T follicular helper cell (primary cell): ENCODE data around the gene HBEGF.

Experiments
- DNase-seq: peaks from one replicate; pipeline ENCODE4 v3.0.0-alpha.2; 2020; ENCODE audit warnings: low read depth

The HBEGF gene

DNA sequence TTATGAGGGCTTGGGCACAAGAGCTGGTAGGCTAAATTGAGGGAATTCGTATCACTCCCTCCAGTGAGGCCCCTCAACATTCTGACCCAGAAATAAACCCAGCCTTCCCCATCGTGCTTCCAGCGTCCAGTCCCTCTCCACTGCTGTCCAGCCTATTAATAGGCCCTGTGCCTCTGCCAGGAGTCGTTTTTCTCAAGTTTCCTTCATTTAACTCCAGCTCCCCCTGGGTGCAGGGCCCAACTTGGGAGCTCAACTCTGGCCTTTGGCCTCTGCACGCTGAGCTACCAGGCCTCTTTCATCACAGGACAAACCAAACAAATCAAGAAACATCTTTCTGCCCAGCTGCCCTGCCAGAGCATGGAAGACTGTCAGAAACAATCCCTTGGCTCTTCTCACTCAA, 10.0 kb downstream of the HBEGF start:
- DNase-seq, result no peak

GRCh38 chr5:140331638-140332037, 14.8 kb downstream of the HBEGF start:
- no peak for DNase-seq

DNA sequence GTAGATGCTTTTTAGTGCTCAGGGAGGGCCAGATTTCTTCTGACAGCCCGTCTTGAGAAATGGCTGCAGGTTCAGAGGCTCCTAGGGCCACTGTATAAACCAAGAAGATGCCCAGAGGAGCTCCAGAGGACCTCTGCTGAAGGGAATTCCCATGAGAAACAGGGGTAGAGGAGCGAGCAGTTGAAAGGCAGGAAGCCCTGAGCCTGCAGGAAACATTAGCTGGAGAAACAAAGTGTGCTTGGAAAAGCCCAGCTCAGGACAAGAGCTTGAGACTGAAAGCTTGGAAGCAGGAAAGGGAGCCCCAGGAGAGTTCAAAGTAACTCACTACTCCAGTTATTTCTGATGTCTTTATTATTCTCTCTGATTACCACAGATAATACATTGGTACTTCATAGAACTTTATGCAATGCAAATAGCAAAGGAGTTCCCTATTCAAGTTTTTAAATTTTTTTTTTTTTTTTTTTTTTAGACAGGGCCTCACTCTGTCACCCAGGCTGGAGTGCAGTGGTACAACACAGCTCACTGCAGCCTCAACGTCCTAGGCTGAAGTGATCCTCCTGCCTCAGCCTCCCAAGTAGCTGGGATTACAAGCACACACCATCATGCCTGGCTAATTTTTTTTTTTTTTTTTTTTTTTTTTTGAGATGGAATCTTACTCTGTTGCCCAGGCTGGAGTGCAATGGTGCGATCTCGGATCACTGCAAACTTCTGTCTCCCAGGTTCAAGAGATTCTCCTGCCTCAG, 16.5 kb downstream of the HBEGF start:
- DNase-seq, result no peak

GRCh38 chr5:140328036-140328764, 18.2 kb downstream of the HBEGF start:
- DNase-seq, result no peak

DNA sequence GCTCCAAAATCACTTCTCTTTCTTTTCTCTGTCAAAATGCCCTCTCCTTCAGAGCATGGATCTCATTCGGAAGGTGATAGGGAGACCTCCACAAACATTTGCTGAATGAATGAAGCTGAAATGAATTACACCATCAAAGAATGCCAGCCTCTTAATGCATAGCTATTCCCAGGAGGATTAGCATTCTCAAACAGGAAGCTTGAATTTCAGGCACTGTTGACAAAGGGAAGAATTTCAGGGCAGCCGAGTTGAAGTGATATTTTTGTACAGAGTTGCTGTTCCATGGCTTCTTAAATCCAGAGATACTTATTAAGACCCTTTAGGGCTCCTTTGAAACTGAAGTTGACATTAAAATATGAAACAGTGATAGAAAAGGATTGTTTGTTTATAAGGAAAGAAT, 18.8 kb downstream of the HBEGF start:
- DNase-seq, result no peak

DNA sequence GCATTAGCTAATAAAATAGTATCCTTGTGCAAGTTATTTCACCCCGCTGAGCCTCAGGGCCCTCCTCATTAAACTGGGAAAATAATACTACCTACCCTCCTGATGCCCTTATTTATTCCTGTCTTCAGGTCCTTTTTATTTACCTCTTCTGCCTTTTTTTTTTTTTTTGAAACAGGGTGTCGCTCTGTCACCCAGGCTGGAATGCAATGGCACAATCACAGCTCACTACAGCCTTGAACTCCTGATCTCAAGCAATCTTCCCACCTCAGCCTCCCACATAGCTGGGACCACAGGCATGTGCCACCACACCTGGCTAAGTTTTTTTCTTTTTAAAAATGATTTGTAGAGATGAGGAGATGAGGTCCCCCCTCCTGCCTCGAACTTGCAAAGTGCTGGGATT, 20.9 kb downstream of the HBEGF start:
- DNase-seq, result no peak

- DNase-seq, result no peak
Observed at GRCh38 chr5:140324617-140325241, 21.7 kb downstream of the HBEGF start.

- no peak for DNase-seq
Observed at GRCh38 chr5:140324041-140324600, 22.3 kb downstream of the HBEGF start.

GRCh38 chr5:140322751-140323731, 23.4 kb downstream of the HBEGF start:
- DNase-seq, result no peak

DNA sequence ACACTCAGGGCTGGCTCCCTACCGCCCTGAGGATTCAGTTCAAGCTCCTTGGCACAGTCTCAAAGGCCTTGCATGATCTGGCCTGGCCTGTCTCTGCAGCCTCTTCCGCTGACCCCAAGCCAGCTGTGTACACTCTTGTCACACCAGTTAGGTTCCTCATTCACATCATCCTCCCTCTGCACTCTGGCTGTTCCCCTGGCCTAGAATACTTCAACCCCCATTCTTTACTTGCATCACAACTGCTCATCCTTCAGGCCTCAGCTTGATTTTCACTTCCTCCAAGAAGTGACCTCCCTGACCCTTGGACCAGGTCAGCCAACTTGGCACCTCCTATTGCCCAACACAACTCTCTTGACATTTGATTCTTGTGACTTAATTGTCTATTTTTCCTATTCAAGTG, 24.6 kb downstream of the HBEGF start:
- no peak for DNase-seq

DNA sequence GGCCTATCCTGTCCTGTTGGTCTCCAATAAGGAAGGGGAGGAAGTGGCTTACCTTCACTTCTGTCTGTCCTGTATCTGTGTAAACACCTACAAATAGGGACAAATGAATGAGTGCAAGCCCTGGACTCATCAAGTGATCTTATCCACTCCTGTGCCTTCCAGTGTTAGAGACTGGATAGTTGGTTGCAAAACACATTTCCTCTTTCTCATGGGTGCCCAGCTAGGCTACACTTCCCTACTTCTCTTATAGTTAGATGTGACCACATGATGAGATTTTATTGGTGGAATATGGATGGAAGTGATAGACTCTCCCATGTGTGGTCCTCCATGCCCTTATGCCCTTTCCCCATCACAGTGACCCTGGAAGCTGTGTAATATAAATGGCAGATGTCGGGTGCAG, 26.6 kb downstream of the HBEGF start:
- no peak for DNase-seq

GRCh38 chr5:140318792-140319191, 27.6 kb downstream of the HBEGF start:
- DNase-seq, result no peak

- DNase-seq, result no peak
Observed at GRCh38 chr5:140317859-140318258, 28.5 kb downstream of the HBEGF start.

- no peak for DNase-seq
Observed at GRCh38 chr5:140312791-140313189, 33.6 kb downstream of the HBEGF start.

DNA sequence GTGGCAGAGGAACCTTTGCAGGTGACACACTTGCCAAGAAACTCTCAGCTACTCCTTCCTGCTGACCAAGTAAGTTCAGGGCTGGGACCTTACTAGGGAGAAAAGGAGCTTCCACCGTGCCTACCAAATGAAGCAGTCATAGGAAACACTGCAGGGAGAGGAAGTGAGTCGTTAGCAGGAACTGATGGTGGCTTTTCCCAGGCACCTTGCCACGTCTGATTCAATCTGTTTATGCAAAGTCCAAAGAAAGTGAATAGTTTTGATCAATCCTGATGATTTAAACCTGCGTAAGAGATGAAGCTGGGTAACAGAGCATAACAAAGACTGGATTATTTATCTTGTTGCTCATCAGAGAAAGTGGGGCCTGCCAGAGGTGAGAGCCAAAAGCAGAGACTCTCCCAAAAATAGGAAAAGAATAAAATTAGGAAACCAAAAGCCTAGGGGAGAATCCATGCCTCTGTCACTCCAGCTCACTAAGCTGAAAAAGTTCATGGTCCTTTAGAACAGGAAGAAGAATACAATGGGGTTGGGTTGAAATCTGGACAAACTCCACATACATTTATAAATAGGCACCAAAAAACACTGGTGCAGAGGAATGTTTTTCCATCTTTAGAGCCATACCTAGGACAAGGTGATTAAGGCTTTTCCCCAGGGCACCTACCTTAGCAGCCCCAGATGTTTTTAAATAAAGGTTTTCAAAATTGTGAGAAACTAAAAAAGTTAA, 34.2 kb downstream of the HBEGF start:
- DNase-seq, result no peak

DNA sequence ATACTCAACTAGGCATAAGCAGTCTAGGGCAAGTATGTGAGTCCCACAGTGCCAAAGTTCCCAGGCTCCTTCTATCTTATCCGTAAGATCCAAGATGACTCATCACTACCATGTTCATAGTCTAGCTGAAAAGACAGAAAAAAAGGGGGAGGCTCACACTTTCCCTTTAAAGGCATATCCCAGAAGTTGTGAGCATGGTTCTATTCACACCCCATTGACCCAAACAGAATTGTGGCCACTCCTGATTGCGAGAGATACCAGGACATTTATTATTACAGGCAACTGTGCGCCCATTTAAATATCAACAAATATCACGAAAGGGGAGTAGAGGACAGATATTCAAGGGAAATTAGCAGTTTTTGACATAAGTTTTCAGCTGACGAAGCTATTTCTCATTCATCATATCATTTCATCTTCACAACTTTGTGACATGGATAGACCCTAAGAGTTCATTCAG, 35.4 kb downstream of the HBEGF start:
- DNase-seq, result no peak

DNA sequence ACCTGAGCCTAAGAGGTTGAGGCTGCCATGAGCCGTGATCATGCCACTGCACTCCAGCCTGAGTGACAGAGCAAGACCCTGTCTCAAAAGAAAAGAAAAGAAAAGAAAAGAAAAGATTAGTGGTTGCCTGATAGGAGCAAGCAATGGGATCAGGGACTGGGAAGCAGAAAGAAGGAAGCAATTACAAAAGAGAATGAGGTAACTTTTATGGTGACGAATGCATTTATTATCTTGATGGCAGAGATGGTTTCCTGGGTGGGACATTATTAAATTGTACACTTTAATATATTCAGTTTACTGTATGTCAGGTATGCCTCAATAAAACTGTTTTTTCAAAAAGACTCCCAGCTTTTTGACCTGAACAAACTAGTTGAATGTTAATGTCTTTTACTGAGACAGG, 36.0 kb downstream of the HBEGF start:
- no peak for DNase-seq

- no peak for DNase-seq
Observed at GRCh38 chr5:140309706-140310249, 36.6 kb downstream of the HBEGF start.

DNA sequence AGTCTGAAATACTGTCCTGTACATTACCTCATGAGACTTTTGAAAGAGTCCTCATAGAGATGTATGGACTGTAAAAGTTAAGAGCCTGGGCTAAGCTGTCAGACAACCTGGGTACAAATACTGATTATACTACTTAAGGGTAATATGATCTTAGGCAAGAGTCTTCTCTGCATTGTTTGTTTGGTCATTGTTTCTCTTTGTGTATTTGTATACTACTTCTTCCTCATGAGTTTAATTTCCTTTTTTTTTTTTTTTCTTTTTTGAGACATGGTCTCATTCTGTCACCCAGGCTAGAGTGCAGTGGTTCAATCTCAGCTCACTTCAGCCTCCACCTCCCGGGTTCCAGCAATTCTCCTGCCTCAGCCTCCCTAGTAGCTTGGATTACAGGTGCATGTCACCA, 40.9 kb downstream of the HBEGF start:
- no peak for DNase-seq

DNA sequence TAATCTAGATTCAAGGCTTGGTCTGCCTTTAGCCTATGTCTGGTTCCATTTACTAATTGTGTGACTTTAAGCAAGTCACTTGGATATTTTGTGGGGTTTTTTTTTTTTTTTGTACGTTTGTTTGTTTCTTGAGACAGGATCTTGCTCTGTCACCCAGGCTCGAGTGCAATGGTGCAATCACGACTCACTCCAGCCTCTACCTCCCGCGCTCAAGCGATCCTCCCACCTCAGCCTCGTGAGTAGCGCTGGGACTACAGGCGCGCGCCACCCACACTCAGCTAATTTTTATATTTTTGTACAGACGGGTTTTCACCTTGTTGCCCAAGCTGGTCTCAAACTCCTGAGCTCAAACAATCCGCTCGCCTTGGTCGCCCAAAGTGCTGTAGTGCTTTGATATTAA, 42.4 kb downstream of the HBEGF start:
- DNase-seq, result no peak
